A549 (cell line): ENCODE data around the gene TRABD. TPM values are rescaled to one million over a fixed set of nuclear protein-coding genes. Genes with fewer than 3 reads are reported as not detected.

Source experiments
- ATAC-seq, 2 experiments: fragments of 200-7000 bp in 1 of 2; fragments of >200 bp in 1 of 2; cut with Nextera tagmentation in 1 of 2; cut with Tn5 transposase in 1 of 2; 3 replicates each; pipeline versions ENCODE4 v1.8.0 to v1.9.1; 2018 to 2020; ENCODE audit warnings: mild to moderate bottlenecking in 1 of 2, moderate library complexity in 1 of 2
- CTCF ChIA-PET: fragments of 300-600 bp; sonication (Branson Sonifier 250); formaldehyde crosslinking; extraction: SDS; loops from one replicate; lab custom pipeline; 2021; ENCODE audit warnings: antibody characterized with exemption, inconsistent platforms; lab: Yijun Ruan, JAX
- POLR2A ChIA-PET: fragments of 350-600 bp; formaldehyde crosslinking; extraction: SDS; loops from one replicate; lab custom pipeline; 2021; ENCODE audit warnings: antibody characterized with exemption, inconsistent platforms; lab: Yijun Ruan, JAX
- DNase-seq, 2 experiments: peaks; one replicate each; pipeline versions ENCODE4 v3.0.0 to v3.0.0-alpha.2; 2011 to 2016; ENCODE audit warnings: low read depth in 1 of 2, low spot score in 1 of 2
- FAIRE-seq: peaks from 2 replicates; lab custom pipeline; 2011; peaks lifted over from hg19 to GRCh38; lab: Jason Lieb, UNC
- H3K27ac ChIP-seq, 2 experiments: fragments of >200 bp; sonication (Bioruptor Twin); formaldehyde crosslinking; 3 replicates each; pipeline ENCODE4 v1.5.1; 2016 to 2017
- H3K4me1 ChIP-seq: fragments of >200 bp; sonication (Bioruptor Twin); formaldehyde crosslinking; 3 replicates; pipeline ENCODE4 v1.6.1; 2016
- H3K4me2 ChIP-seq: fragments of >200 bp; sonication (Bioruptor Twin); formaldehyde crosslinking; 3 replicates; pipeline ENCODE4 v1.6.1; 2016
- H3K4me3 ChIP-seq: fragments of >200 bp; sonication (Bioruptor Twin); formaldehyde crosslinking; 3 replicates; pipeline ENCODE4 v1.5.1; 2016
- H3K9me3 ChIP-seq: fragments of >200 bp; sonication (Bioruptor Twin); formaldehyde crosslinking; 3 replicates; pipeline ENCODE4 v1.6.1; 2016
- BCL3 ChIP-seq: fragments of >200 bp; sonication (Bioruptor Twin); formaldehyde crosslinking; IDR thresholded peaks from 3 replicates; pipeline ENCODE4 v1.6.1; 2016
- BHLHE40 ChIP-seq: IDR thresholded peaks from 2 replicates; pipeline ENCODE4 v1.6.1; 2012; ENCODE audit warnings: low read depth, low read length, inconsistent platforms
- CBX2 ChIP-seq: fragments of 200-600 bp; sonication (generic); IDR thresholded peaks from 2 replicates; pipeline ENCODE4 v1.6.1; 2016; ENCODE audit warnings: low read depth, mild to moderate bottlenecking, borderline replicate concordance
- CBX8 ChIP-seq: fragments of 200-600 bp; sonication (generic); IDR thresholded peaks from 2 replicates; pipeline ENCODE4 v1.6.1; 2016
- CEBPB ChIP-seq, 2 experiments: fragments of >200 bp in 1 of 2; sonication (Bioruptor Twin) in 1 of 2; formaldehyde crosslinking in 1 of 2; IDR thresholded peaks; 2 replicates each; pipeline ENCODE4 v1.6.1; 2012 to 2016
- CHD2 ChIP-seq: fragments of 150-350 bp; IDR thresholded peaks from 2 replicates; pipeline ENCODE4 v1.6.1; 2014; ENCODE audit warnings: low read length; ENCODE audit not compliant: partially characterized antibody
- EHF ChIP-seq: fragments of 250-450 bp; sonication (Bioruptor Pico); IDR thresholded peaks from 2 replicates; pipeline ENCODE4 v1.5.0; 2020; ENCODE audit warnings: mild to moderate bottlenecking
- EHMT2 ChIP-seq: fragments of 200-600 bp; sonication (generic); IDR thresholded peaks from 2 replicates; pipeline ENCODE4 v1.6.1; 2016; ENCODE audit warnings: antibody characterized with exemption, low read depth, mild to moderate bottlenecking, moderate library complexity
- ELK1 ChIP-seq: fragments of 150-350 bp; IDR thresholded peaks from 2 replicates; pipeline ENCODE4 v1.6.1; 2014; ENCODE audit warnings: low read depth, mild to moderate bottlenecking, low read length
- FOSB ChIP-seq: fragments of 250-450 bp; sonication (Bioruptor Pico); IDR thresholded peaks from 2 replicates; pipeline ENCODE4 v1.5.0; 2020; ENCODE audit warnings: mild to moderate bottlenecking, moderate library complexity
- FOSL2 ChIP-seq, 2 experiments: fragments of 450-650 bp in 1 of 2; fragments of >200 bp in 1 of 2; sonication (Bioruptor Twin) in 1 of 2; formaldehyde crosslinking; IDR thresholded peaks; 2 replicates each; pipeline versions ENCODE4 v1.5.0 to v1.6.1; 2016 to 2020; ENCODE audit warnings: mild to moderate bottlenecking in 1 of 2, moderate library complexity in 1 of 2
- FOXS1 ChIP-seq: fragments of 250-450 bp; sonication (Bioruptor Pico); IDR thresholded peaks from 2 replicates; pipeline ENCODE4 v1.5.0; 2020; ENCODE audit warnings: mild to moderate bottlenecking, moderate library complexity
- HDAC2 ChIP-seq: fragments of 200-600 bp; sonication (generic); IDR thresholded peaks from 2 replicates; pipeline ENCODE4 v1.6.1; 2016
- HMGXB4 ChIP-seq: fragments of 250-450 bp; sonication (Bioruptor Pico); IDR thresholded peaks from 2 replicates; pipeline ENCODE4 v1.5.0; 2021; ENCODE audit warnings: mild to moderate bottlenecking, moderate library complexity, borderline replicate concordance
- HOXB5 ChIP-seq: fragments of 250-450 bp; sonication (Bioruptor Pico); IDR thresholded peaks from 2 replicates; pipeline ENCODE4 v1.5.0; 2020; ENCODE audit warnings: mild to moderate bottlenecking, moderate library complexity
- PBX3 ChIP-seq: IDR thresholded peaks from 2 replicates; pipeline ENCODE4 v1.6.1; 2012
- POLR2A ChIP-seq: IDR thresholded peaks from 2 replicates; pipeline ENCODE4 v1.6.1; 2012; ENCODE audit warnings: mild to moderate bottlenecking, low read length
- RAD21 ChIP-seq, 2 experiments: fragments of >200 bp in 1 of 2; sonication (Bioruptor Twin) in 1 of 2; formaldehyde crosslinking in 1 of 2; IDR thresholded peaks in 1 of 2; conservative IDR thresholded peaks in 1 of 2; 2 replicates in 1 of 2; 3 replicates in 1 of 2; pipeline ENCODE4 v1.6.1; 2012 to 2018; ENCODE audit warnings: inconsistent platforms in 1 of 2
- RARB ChIP-seq: fragments of 250-450 bp; sonication (Bioruptor Pico); IDR thresholded peaks from 2 replicates; pipeline ENCODE4 v1.8.0; 2021; ENCODE audit warnings: mild to moderate bottlenecking, moderate library complexity
- RCOR1 ChIP-seq: fragments of 150-350 bp; IDR thresholded peaks from 2 replicates; pipeline ENCODE4 v1.6.1; 2014; ENCODE audit warnings: antibody characterized with exemption, low read length, low read depth
- RFX5 ChIP-seq: fragments of 450-650 bp; IDR thresholded peaks from 2 replicates; pipeline ENCODE4 v1.7.1; 2014; ENCODE audit warnings: antibody characterized with exemption, mild to moderate bottlenecking, moderate library complexity
- SMC3 ChIP-seq: fragments of >200 bp; sonication (Bioruptor Twin); formaldehyde crosslinking; IDR thresholded peaks from 3 replicates; pipeline ENCODE4 v1.6.1; 2018; ENCODE audit warnings: inconsistent platforms
- SREBF2 ChIP-seq: fragments of 450-650 bp; IDR thresholded peaks from 2 replicates; pipeline ENCODE4 v1.6.1; 2014; ENCODE audit warnings: mild to moderate bottlenecking, moderate library complexity
- TFCP2L1 ChIP-seq: fragments of 250-450 bp; sonication (Bioruptor Pico); IDR thresholded peaks from 2 replicates; pipeline ENCODE4 v1.5.0; 2021; ENCODE audit warnings: mild to moderate bottlenecking
- TP53 ChIP-seq: fragments of 250-450 bp; sonication (Bioruptor Pico); IDR thresholded peaks from 2 replicates; pipeline ENCODE4 v1.5.0; 2021; ENCODE audit warnings: mild to moderate bottlenecking, moderate library complexity
- USF2 ChIP-seq: fragments of 450-650 bp; IDR thresholded peaks from 2 replicates; pipeline ENCODE4 v1.6.1; 2014; ENCODE audit warnings: antibody characterized with exemption
- WGBS: methylation state at CpG from one replicate; pipeline ENCODE4 v1.1.6; 2017; ENCODE audit errors: missing lambda C conversion rate; 5-methylcytosine and 5-hydroxymethylcytosine counted together
- polyA plus RNA-seq, 4 experiments: library from polyadenylated mRNA; depleted of rRNA in 3 of 4; stranded (reverse); fragments of >200 nt; fragmentation: RNase III in 1 of 4; extraction: RNeasy Plus Mini Kit Qiagen cat#74134 plus additional on column Dnase treatment in 1 of 4; gene quantifications; 2 replicates in 3 of 4; 3 replicates in 1 of 4; pipeline ENCODE4 v1.2.3, GENCODE V29; 2011 to 2017

Gene TRABD
- polyA plus RNA-seq, 2 of the 4 experiments (the other 2 are of a cell fraction): 14.8 to 30.4 TPM

GRCh38 chr22:50219800-50220602 is 34.3 kb downstream of the TRABD start:
- TF ChIP-seq FOXS1 (CRISPR knock-in tag): no peak
- no peak for TF ChIP-seq RCOR1
- no peak for TF ChIP-seq HDAC2
- TF ChIP-seq FOSL2 (IDR thresholded peaks at IDR 0.05): no peak
- TF ChIP-seq FOSL2 (CRISPR knock-in tag; IDR thresholded peaks at IDR 0.05): no peak
- no peak for TF ChIP-seq ELK1
- no peak for TF ChIP-seq EHMT2
- TF ChIP-seq BHLHE40: no peak
- TF ChIP-seq SMC3: no peak
- TF ChIP-seq SREBF2: no peak
- no peak for TF ChIP-seq TP53
- TF ChIP-seq HMGXB4 (CRISPR knock-in tag): no peak
- no peak for TF ChIP-seq CBX2
- no peak for TF ChIP-seq FOSB (CRISPR knock-in tag)
- TF ChIP-seq RFX5: no peak
- no peak for TF ChIP-seq RAD21 (conservative IDR thresholded peaks at IDR 0.05 in 1 of 2, IDR thresholded peaks at IDR 0.05 in 1 of 2)
- TF ChIP-seq CEBPB (IDR thresholded peaks at IDR 0.05): no peak
- TF ChIP-seq RARB: no peak
- TF ChIP-seq HOXB5 (CRISPR knock-in tag): no peak
- DNase-seq: no peak
- ChIA-PET POLR2A (no interaction called here), CTCF (interaction anchor here (0.7 to 1.5 kb wide), 4 partner anchors 16 to 73 kb away, joined by 3 to 5 read pairs (median 4); no protein-coding TSS in a partner anchor)
- H3K9me3 ChIP-seq: no peaks in the 10 kb centered on the region
- 96% methylated on average over 11 of the region's 25 CpGs for WGBS
- H3K27ac ChIP-seq: no peak overlapping the region
- no peaks in the 10 kb centered on the region for H3K4me1 ChIP-seq
- H3K4me3 ChIP-seq: no peak overlapping the region
- FAIRE-seq: no peak
- no peak for ATAC-seq
- H3K4me2 ChIP-seq: no peak overlapping the region

GRCh38 chr22:50220603-50221409 is 35.1 kb downstream of the TRABD start:
- ChIA-PET POLR2A (no interaction called here), CTCF (interaction anchor here (0.7 to 1.5 kb wide), 5 partner anchors 10 to 173 kb away, joined by 3 to 5 read pairs (median 3); no protein-coding TSS in a partner anchor)
- Histone ChIP-seq H3K4me1 (no peaks in the 10 kb centered on the region), H3K9me3 (no peaks in the 10 kb centered on the region), H3K4me2 (no peak overlapping the region), H3K27ac (no peak overlapping the region), H3K4me3 (no peak overlapping the region)
- FAIRE-seq (no peak), ATAC-seq (no peak), DNase-seq (no peak)
- 95% methylated on average over 31 of the region's 45 CpGs for WGBS
- no peak for TF ChIP-seq CHD2
- TF ChIP-seq TFCP2L1 (CRISPR knock-in tag): no peak
- TF ChIP-seq EHMT2: no peak
- TF ChIP-seq RARB: no peak
- TF ChIP-seq USF2: no peak
- no peak for TF ChIP-seq PBX3
- no peak for TF ChIP-seq POLR2A
- TF ChIP-seq RAD21 (conservative IDR thresholded peaks at IDR 0.05 in 1 of 2, IDR thresholded peaks at IDR 0.05 in 1 of 2): no peak
- no peak for TF ChIP-seq CEBPB (IDR thresholded peaks at IDR 0.05)
- TF ChIP-seq CBX8: no peak
- no peak for TF ChIP-seq BCL3
- no peak for TF ChIP-seq EHF (CRISPR knock-in tag)
